HepG2 (cell line): ENCODE measurements around the gene ZNF284. TPM values are rescaled to one million over a fixed set of nuclear protein-coding genes. Genes with fewer than 3 reads are reported as not detected.

Experiments used
- BRD4 ChIP-seq: sonication (generic); formaldehyde crosslinking; IDR thresholded peaks from 2 replicates; pipeline ENCODE4 v1.4.0; 2020; ENCODE audit warnings: missing genetic modification reagents
- ETV6 ChIP-seq: sonication (generic); formaldehyde crosslinking; conservative IDR thresholded peaks from 2 replicates; pipeline ENCODE4 v1.4.0; 2020; ENCODE audit warnings: missing genetic modification reagents
- MYC ChIP-seq: sonication (generic); formaldehyde crosslinking; IDR thresholded peaks from 2 replicates; pipeline ENCODE4 v1.9.0; 2021; ENCODE audit warnings: missing genetic modification reagents, borderline replicate concordance
- RORA ChIP-seq: sonication (generic); formaldehyde crosslinking; IDR thresholded peaks from 2 replicates; pipeline ENCODE4 v1.5.0; 2020; ENCODE audit warnings: mild to moderate bottlenecking, missing genetic modification reagents, moderate library complexity
- SPEN ChIP-seq: sonication (generic); formaldehyde crosslinking; IDR thresholded peaks from 2 replicates; pipeline ENCODE4 v1.5.1; 2020; ENCODE audit warnings: low read depth, mild to moderate bottlenecking, missing genetic modification reagents
- TAF1 ChIP-seq: sonication (generic); formaldehyde crosslinking; IDR thresholded peaks from 2 replicates; pipeline ENCODE4 v1.4.0; 2020; ENCODE audit warnings: missing genetic modification reagents
- XRCC5 ChIP-seq: fragments of 200-400 bp; formaldehyde crosslinking; optimal IDR thresholded peaks from 2 replicates; pipeline ENCODE3; 2017; ENCODE audit warnings: mild to moderate bottlenecking, low read length
- ZBTB40 ChIP-seq, 2 experiments: fragments of 450-650 bp in 1 of 2; sonication (generic) in 1 of 2; formaldehyde crosslinking in 1 of 2; IDR thresholded peaks; 2 replicates each; pipeline versions ENCODE4 v1.6.1 to v1.8.0; 2016 to 2022; ENCODE audit warnings: antibody characterized with exemption in 1 of 2, mild to moderate bottlenecking in 1 of 2, missing genetic modification reagents in 1 of 2
- ZFP62 ChIP-seq: sonication (generic); formaldehyde crosslinking; IDR thresholded peaks from 2 replicates; pipeline ENCODE4 v1.4.0; 2020; ENCODE audit warnings: missing genetic modification reagents
- ZKSCAN1 ChIP-seq: fragments of 150-350 bp; IDR thresholded peaks from 2 replicates; pipeline ENCODE4 v1.6.1; 2014; ENCODE audit warnings: low read length
- ZNF17 ChIP-seq: sonication (generic); formaldehyde crosslinking; IDR thresholded peaks from 2 replicates; pipeline ENCODE4 v1.5.0; 2020; ENCODE audit warnings: mild to moderate bottlenecking, missing genetic modification reagents
- ZNF253 ChIP-seq: sonication (generic); formaldehyde crosslinking; IDR thresholded peaks from 2 replicates; pipeline ENCODE4 v1.8.0; 2022; ENCODE audit warnings: mild to moderate bottlenecking, missing genetic modification reagents, borderline replicate concordance
- polyA plus RNA-seq, 8 experiments: library from polyadenylated mRNA; depleted of rRNA in 3 of 8; stranded (reverse) in 7 of 8; unstranded in 1 of 8; fragments of >200 nt; fragmentation: Illumina TruSeq in 4 of 8; extraction: Trizol in 4 of 8; gene quantifications; 2 replicates each; pipeline versions ENCODE4 v1.2.1 to v1.2.3, GENCODE V29; 2011 to 2016; ENCODE audit warnings: low read depth in 4 of 8, missing spikeins in 1 of 8, mixed read lengths in 1 of 8; ENCODE audit not compliant: insufficient read depth in 1 of 8
- total RNA-seq, 5 experiments: library from RNA; depleted of rRNA; stranded (reverse); fragments of >200 nt; fragmentation: Illumina TruSeq; extraction: Trizol; gene quantifications; 2 replicates each; pipeline ENCODE4 v1.2.3, GENCODE V29; 2016; ENCODE audit warnings: low read depth in 1 of 5
- TF ChIP-seq, protein P1 (sequence below): IDR thresholded peaks from 2 replicates; pipeline ENCODE4 v1.6.1; 2018; ENCODE audit warnings: missing genetic modification reagents
- TF ChIP-seq, protein P2 (sequence below): sonication (generic); formaldehyde crosslinking; IDR thresholded peaks from 2 replicates; pipeline ENCODE4 v1.4.0; 2020; ENCODE audit warnings: mild to moderate bottlenecking, missing genetic modification reagents, borderline replicate concordance
- TF ChIP-seq, protein P3 (sequence below): sonication (generic); formaldehyde crosslinking; IDR thresholded peaks from 2 replicates; pipeline ENCODE4 v1.5.0; 2020; ENCODE audit warnings: mild to moderate bottlenecking, low read depth, missing genetic modification reagents, borderline replicate concordance

ZNF284 gene
- total and polyA plus RNA-seq, 2 of the 13 experiments (the other 11 are each of a cell fraction or from before 2014, with no cell fraction given) = 1.2 to 2.3 TPM

GRCh38 chr19:44093931-44094765 is 22.2 kb downstream of the ZNF284 start, which contains the start of gene ZNF224 (continued):
- TF ChIP-seq, protein P1, sequence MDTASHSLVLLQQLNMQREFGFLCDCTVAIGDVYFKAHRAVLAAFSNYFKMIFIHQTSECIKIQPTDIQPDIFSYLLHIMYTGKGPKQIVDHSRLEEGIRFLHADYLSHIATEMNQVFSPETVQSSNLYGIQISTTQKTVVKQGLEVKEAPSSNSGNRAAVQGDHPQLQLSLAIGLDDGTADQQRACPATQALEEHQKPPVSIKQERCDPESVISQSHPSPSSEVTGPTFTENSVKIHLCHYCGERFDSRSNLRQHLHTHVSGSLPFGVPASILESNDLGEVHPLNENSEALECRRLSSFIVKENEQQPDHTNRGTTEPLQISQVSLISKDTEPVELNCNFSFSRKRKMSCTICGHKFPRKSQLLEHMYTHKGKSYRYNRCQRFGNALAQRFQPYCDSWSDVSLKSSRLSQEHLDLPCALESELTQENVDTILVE (CRISPR knock-in tag) = no peak
- no peak for TF ChIP-seq ZKSCAN1
- peak; percentile 71 for TF ChIP-seq SPEN (CRISPR knock-in tag)
- peak; percentile 61; the same call in 1 of the 2 replicates for TF ChIP-seq TAF1 (CRISPR knock-in tag)
- no peak for TF ChIP-seq ZBTB40 (IDR thresholded peaks at IDR 0.05)
- TF ChIP-seq ZBTB40 (CRISPR knock-in tag; IDR thresholded peaks at IDR 0.05) = no peak; the same call in 1 of the 2 replicates
- TF ChIP-seq MYC (CRISPR knock-in tag) = peak; percentile 50; the same call in 1 of the 2 replicates
- no peak for TF ChIP-seq XRCC5
- 0 out of 2 replicates have a peak, but pooled peaks have one; percentile 43 for TF ChIP-seq ZFP62 (CRISPR knock-in tag)
- TF ChIP-seq RORA (CRISPR knock-in tag) = no peak
- TF ChIP-seq, protein P2, sequence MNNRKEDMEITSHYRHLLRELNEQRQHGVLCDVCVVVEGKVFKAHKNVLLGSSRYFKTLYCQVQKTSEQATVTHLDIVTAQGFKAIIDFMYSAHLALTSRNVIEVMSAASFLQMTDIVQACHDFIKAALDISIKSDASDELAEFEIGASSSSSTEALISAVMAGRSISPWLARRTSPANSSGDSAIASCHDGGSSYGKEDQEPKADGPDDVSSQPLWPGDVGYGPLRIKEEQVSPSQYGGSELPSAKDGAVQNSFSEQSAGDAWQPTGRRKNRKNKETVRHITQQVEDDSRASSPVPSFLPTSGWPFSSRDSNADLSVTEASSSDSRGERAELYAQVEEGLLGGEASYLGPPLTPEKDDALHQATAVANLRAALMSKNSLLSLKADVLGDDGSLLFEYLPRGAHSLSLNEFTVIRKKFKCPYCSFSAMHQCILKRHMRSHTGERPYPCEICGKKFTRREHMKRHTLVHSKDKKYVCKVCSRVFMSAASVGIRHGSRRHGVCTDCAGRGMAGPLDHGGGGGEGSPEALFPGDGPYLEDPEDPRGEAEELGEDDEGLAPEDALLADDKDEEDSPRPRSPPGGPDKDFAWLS (CRISPR knock-in tag) = no peak
- no peak for TF ChIP-seq BRD4 (CRISPR knock-in tag)
- TF ChIP-seq, protein P3, sequence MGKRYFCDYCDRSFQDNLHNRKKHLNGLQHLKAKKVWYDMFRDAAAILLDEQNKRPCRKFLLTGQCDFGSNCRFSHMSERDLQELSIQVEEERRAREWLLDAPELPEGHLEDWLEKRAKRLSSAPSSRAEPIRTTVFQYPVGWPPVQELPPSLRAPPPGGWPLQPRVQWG (CRISPR knock-in tag) = no peak
- no peak for TF ChIP-seq ETV6 (CRISPR knock-in tag)
- TF ChIP-seq ZNF17 (CRISPR knock-in tag) = no peak
- no peak for TF ChIP-seq ZNF253 (CRISPR knock-in tag)
